GM18873 (cell line): Measurements from ENCODE around the gene MRM1.
"Not testable (repeated sequence)": the region's sequence is repeated elsewhere in the genome, so short reads cannot be mapped to it uniquely, and the experiment has no call there.

Experiments used
- ATAC-seq: cut with Tn5 transposase; IDR thresholded peaks from one replicate; pipeline ENCODE4 v1.9.1; 2021; ENCODE audit warnings: mild to moderate bottlenecking, moderate library complexity, moderate number of reproducible peaks; ENCODE audit not compliant: unreplicated experiment, low FRiP score

MRM1 gene

DNA sequence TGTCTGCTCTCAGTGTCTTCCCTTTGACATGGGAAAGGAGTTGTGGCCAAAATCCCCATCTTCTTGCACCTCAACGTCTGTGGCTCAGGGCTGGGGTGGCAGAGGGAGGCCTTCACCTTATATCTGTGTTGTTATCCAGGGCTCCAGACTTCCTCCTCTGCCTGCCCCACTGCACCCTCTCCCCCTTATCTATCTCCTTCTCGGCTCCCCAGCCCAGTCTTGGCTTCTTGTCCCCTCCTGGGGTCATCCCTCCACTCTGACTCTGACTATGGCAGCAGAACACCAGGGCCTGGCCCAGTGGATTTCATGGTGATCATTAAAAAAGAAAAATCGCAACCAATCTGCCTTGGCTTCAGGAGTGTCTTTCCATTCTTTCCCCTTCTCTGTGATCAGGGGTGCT, 918 bp upstream of the MRM1 start:
- ATAC-seq, result no peak

GRCh38 chr17:36600936-36601302, 464 bp upstream of the MRM1 start:
- no peak for ATAC-seq

DNA sequence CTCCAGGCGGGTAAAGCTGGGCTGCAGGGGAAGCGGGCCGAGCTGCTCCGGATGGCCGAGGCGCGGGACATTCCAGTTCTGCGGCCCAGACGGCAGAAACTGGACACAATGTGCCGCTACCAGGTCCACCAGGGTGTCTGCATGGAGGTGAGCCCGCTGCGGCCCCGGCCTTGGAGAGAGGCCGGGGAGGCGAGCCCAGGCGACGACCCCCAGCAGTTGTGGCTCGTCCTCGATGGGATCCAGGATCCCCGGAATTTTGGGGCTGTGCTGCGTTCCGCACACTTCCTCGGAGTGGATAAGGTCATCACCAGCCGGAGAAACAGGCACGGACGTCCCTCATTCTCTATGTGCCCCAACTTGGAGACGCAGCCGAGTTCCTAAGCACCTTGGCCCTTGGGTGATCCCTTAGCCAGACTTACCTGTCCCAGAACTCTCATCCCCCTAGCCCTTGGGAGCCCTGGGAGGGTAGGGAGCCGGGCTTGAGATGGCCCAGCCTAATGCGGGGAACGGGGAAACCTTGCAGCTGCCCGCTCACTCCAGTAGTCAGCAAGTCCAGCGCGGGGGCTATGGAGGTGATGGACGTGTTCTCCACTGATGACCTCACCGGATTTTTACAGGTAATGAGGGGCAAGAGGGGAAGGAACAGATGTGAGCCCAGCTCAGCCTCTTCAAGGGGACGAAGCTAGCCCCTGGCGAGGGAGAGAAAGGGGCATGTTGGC, 806 bp downstream of the MRM1 start:
- no peak for ATAC-seq

DNA sequence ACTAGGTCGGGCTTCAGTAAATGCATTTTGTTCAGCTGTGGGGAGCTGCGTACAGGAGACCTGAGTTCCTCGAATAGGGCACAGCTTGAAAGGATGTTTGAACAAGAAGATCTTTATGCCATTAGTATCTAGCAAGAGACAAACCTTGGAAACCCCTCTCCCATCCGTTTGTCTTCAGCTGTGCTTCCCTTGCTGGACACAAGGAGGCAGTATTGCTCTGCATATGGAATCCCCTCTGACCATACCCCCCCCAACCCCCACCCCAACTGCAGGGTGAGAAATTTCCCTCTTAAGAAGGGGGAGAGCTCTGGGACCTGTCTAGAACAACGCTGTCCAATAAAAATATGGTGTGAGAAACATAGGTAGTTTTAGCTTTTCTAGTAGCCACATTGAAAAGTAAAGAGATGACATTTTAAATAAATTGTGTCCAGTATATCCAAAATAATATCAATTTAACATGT, 1.6 kb downstream of the MRM1 start:
- no peak for ATAC-seq

GRCh38 chr17:36605028-36605427, 3.6 kb downstream of the MRM1 start:
- not testable (repeated sequence) for ATAC-seq

DNA sequence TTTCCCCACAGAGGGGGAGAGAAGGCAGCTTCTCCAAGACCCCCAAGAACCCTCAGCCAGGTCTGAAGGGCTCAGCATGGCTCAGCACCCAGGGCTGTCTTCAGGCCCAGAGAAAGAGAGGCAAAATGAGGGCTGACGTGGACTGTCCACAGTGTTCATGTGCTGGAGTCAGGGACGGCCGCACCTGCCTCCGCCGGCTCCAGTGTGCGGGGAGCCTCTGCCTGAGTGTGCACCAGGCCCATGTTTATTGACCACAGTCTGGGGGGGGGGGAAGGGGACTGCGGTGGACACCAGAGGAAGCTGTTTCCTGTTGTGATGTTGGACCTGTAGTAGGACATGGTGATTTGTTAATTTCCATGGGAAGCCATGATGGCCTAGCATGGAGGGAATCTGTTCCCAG, 6.9 kb downstream of the MRM1 start:
- ATAC-seq, result no peak

- ATAC-seq, result no peak
Observed at GRCh38 chr17:36608794-36609497, 7.6 kb downstream of the MRM1 start.

DNA sequence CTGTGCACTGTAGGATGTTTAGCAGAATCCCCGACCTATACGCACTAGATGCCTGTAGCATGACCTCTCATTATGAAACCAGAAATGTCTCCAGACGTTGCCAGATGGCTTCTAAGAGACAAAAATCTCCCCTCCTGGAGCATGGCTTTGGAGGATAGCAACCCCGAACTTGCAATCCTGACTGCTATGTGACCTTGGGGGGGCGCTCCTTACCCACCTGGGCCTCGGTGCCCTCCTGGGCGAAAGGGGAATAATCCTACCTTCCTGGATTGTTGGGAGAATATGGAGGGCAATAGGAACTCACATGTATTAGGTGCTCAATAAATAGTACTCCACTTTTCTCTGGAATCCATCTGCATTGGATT, 8.1 kb downstream of the MRM1 start:
- ATAC-seq, result no peak

GRCh38 chr17:36610474-36610873, 9.1 kb downstream of the MRM1 start:
- no peak for ATAC-seq

DNA sequence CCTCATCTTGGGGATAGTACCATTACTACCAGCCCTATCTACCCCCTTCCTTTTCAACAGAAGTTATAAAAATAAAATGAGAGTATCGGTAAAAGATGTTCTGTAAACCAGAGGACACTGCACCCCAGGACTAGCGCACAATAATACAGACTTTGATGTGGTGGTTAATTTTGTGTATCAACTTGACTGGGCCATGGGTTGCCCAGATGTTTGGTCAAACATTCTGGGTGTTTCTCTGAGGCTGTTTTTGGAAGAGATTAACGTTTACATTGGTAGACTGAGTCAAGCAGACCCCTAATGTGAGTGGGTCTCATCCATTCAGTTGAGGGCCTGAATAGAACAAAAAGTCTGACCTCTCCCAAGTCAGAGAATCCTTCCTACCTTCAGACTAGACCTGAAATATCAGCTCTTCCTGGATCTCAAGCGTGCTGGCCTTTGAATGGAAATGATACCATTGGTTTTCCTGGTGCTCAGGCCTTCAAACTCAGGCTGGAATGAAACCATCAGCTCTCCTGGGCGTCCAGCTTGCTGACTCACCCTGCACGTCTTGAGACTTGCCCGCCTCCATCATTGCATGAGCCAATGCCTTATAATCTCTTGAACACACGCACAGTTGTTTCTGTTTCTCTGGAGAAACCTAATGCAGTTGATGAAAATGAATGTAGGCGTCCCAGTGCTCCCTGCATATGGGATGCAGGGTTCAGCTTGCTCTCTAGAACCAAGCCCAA, 10.1 kb downstream of the MRM1 start:
- ATAC-seq, result no peak

- no peak for ATAC-seq
Observed at GRCh38 chr17:36612323-36612722, 10.9 kb downstream of the MRM1 start.

- ATAC-seq, result no peak
Observed at GRCh38 chr17:36613155-36613554, 11.8 kb downstream of the MRM1 start.

DNA sequence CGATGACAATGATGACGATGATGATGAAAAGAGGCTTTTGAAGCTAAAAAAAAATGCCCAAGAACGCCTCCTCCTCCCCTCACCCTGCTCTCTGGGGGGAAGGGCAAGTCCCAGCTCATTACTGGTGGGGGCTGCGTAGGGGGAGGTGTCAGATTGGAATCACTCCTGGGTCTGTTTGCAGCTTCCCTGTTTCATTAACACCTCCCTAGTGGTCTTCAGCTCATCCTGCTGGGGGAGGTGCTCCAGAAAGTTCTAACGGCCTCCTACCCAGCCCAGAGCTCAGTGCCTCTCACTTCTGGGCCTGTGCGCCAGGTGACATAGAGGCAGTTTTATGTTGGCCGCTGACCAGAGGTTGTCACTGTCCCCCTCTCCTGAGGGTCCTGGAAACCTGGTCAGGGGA, 12.7 kb downstream of the MRM1 start:
- ATAC-seq, result no peak

DNA sequence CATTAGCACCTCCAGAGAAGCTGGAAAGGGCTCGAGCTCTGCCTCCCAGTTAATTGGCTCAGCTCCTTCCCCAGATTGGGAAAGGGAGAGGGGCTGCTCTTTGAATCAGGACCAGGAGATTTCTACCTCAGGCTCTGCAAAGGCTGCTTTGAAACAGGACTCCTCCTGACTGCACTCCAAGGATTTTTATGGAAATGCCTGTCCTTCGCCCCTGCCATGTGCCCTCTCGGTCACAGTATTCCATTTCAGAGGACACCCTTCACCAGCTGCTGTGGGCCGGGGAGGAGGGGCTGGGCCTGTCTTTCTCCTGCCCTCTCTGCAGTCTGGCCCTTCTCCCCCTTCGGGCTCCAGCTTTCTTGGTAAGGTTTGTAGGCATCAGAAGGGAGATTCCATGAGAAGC, 13.6 kb downstream of the MRM1 start:
- ATAC-seq, result no peak

- ATAC-seq, result no peak
Observed at GRCh38 chr17:36616061-36617029, 15.0 kb downstream of the MRM1 start.

- no peak for ATAC-seq
Observed at GRCh38 chr17:36617773-36618172, 16.4 kb downstream of the MRM1 start.

- no peak for ATAC-seq
Observed at GRCh38 chr17:36623281-36623680, 21.9 kb downstream of the MRM1 start.

DNA sequence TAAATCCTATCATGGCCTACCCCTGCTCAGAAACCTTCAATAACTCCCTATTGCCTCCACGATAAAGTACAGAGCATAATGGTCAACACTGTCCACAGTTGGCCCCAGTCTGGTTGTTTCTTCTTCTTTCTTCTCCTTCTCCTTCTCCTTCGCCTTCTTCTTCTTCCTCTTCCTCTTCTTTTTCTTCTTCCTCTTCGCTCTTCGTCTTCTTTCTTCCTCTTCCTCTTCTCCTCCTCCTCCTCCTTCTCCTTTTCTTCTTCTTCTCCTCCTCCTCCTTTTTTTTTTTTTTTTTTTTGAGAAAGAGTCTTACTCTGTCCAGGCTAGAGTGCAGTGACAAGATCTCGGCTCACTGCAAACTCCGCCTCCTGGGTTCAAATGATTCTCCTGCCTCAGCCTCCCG, 23.8 kb downstream of the MRM1 start:
- no peak for ATAC-seq

- ATAC-seq, result no peak
Observed at GRCh38 chr17:36627101-36627500, 25.7 kb downstream of the MRM1 start.

DNA sequence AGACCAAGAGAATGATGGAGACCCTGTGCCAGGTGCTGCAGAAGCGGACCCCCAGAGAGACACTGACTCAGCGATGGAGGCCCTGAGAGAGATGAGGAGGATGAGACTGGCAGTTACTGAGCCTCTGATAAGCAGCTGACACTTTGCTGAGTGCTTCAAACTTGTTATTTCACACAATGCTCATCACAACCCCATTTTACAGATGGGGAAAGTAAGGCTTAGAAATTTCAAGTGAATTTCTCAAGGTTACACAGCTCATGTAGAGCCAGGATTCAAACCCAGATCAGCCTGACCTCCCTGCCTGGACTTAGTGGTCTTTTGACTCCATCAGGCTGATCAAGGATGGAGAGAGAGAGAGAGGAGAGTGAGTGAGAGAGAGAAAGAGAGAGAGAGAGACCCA, 27.2 kb downstream of the MRM1 start:
- no peak for ATAC-seq
